Upper lobe of left lung (tissue), 6 donors: ENCODE data around the gene TRO. TPM values are rescaled to one million over a fixed set of nuclear protein-coding genes. Genes with fewer than 3 reads are reported as not detected.

Experiments used
- ATAC-seq, 2 donors: fragments of 200-7000 bp; cut with Tn5 transposase; one replicate each; pipeline ENCODE4 v1.9.1; 2022; ENCODE audit warnings: mild to moderate bottlenecking in 2 of 2, moderate library complexity in 2 of 2; ENCODE audit not compliant: low FRiP score in 2 of 2
- DNase-seq, 2 donors: peaks; one replicate each; pipeline ENCODE4 v3.0.0-alpha.2; 2019 to 2020
- H3K27ac ChIP-seq, 4 donors: fragments of 200-600 bp; sonication (generic); one replicate each; pipeline ENCODE4 v1.5.1; 2016 to 2019
- H3K27me3 ChIP-seq, 4 donors: fragments of 200-600 bp; sonication (generic); one replicate each; pipeline ENCODE4 v1.5.1; 2017 to 2019
- H3K36me3 ChIP-seq, 4 donors: fragments of 200-600 bp; sonication (generic); one replicate each; pipeline ENCODE4 v1.5.1; 2016 to 2019
- H3K4me1 ChIP-seq, 4 donors: fragments of 200-600 bp; sonication (generic); one replicate each; pipeline ENCODE4 v1.5.1; 2018 to 2019
- H3K4me3 ChIP-seq, 4 donors: fragments of 200-600 bp; sonication (generic); one replicate each; pipeline ENCODE4 v1.5.1; 2017 to 2019; ENCODE audit warnings: mild to moderate bottlenecking in 2 of 4, moderate library complexity in 1 of 4
- H3K9me3 ChIP-seq, 4 donors: fragments of 200-600 bp; sonication (generic); one replicate each; pipeline ENCODE4 v1.5.1; 2018 to 2019
- CTCF ChIP-seq, 6 experiments: fragments of 450-650 bp in 4 of 6; fragments of 200-600 bp in 2 of 6; sonication (generic) in 2 of 6; IDR thresholded peaks; one replicate each; pipeline ENCODE4 v1.5.1; 2016 to 2019; ENCODE audit warnings: antibody characterized with exemption in 6 of 6
- EP300 ChIP-seq, 4 donors: sonication (generic); formaldehyde crosslinking; IDR thresholded peaks; one replicate each; pipeline ENCODE4 v1.5.1; 2017; ENCODE audit warnings: antibody characterized with exemption in 4 of 4, control low read depth in 2 of 4
- POLR2A ChIP-seq, 4 donors: fragments of 450-650 bp; IDR thresholded peaks; one replicate each; pipeline ENCODE4 v1.5.1; 2016 to 2017; ENCODE audit warnings: antibody characterized with exemption in 4 of 4, mild to moderate bottlenecking in 2 of 4
- POLR2AphosphoS5 ChIP-seq, 2 donors: sonication (generic); formaldehyde crosslinking; IDR thresholded peaks; one replicate each; pipeline ENCODE4 v1.5.1; 2017; ENCODE audit warnings: antibody characterized with exemption in 2 of 2
- WGBS, 2 donors: methylation state at CpG; one replicate each; pipeline ENCODE4 v1.1.5; 2017 to 2018; 5-methylcytosine and 5-hydroxymethylcytosine counted together
- small RNA-seq, 4 donors: library from RNA; depleted of rRNA; stranded (forward); fragments of <200 nt; gene quantifications; one replicate each; pipeline ENCODE3, GENCODE V24; 2016
- total RNA-seq, 6 donors: library from RNA; depleted of rRNA in 4 of 6; stranded (reverse); fragments of >200 nt in 4 of 6; gene quantifications; one replicate each; pipeline versions ENCODE4 v1.1.0 to v1.2.1, GENCODE V29; 2016 to 2021
- donor health status: DM: no; HTN: no; CAD: no; lungs with moderate emphysema.
- donor health status: DM: no; HTN: yes; CAD: no; lungs with severe emphysema.

The TRO gene
- total RNA-seq, 6 donors from 2014 or later: 2.0 to 9.4 (median 4.8) TPM

- Histone ChIP-seq H3K36me3 (no peaks in the 10 kb centered on the region), H3K9me3 (no peaks in the 10 kb centered on the region), H3K27ac (no peak overlapping the region), H3K4me1 (no peaks in the 10 kb centered on the region), H3K4me3 (no peak overlapping the region), H3K27me3 (no peaks in the 10 kb centered on the region)
- WGBS, 2 donors: 64 to 76% methylated on average over 6 of the region's 6 CpGs
- TF ChIP-seq POLR2A (IDR thresholded peaks at IDR 0.05) (no peak), POLR2AphosphoS5 (IDR thresholded peaks at IDR 0.05) (no peak), CTCF (IDR thresholded peaks at IDR 0.05) (no peak), EP300 (IDR thresholded peaks at IDR 0.05) (no peak)
- no peak for ATAC-seq
- no peak for DNase-seq
Observed at GRCh38 chrX:54980334-54980733, 59.7 kb downstream of the TRO start.

Small RNAs within 50 kb of the gene (small RNA-seq; reads per million reads assigned to genes)
- gene RF00614: 0 reads per million in 4 donors

Other genes with a start within 250 kb of the TRO start
- gene ITIH6, start 122.6 kb upstream of the TRO start, total RNA-seq: not detected
- gene MAGED2, start 113.1 kb upstream of the TRO start, total RNA-seq: 100 to 1,000 TPM in 5 of 6 donors, 10 to 100 TPM in 1; 85.6 to 120 (median 110) TPM
- gene PFKFB1, start 73.4 kb downstream of the TRO start, total RNA-seq: under 1 TPM in 2 of 6 donors, not detected in 4; 0.31 to 0.33 TPM
- gene APEX2, start 79.5 kb downstream of the TRO start, total RNA-seq: 10 to 100 TPM in 4 of 6 donors, 1 to 10 TPM in 2; 9.4 to 17.3 (median 12.9) TPM
- gene ALAS2, start 110.2 kb downstream of the TRO start, total RNA-seq: 1 to 10 TPM in 4 of 6 donors, under 1 TPM in 1, not detected in 1; 0.23 to 4.1 (median 2.6) TPM
- gene PAGE2B, start 154.2 kb downstream of the TRO start, total RNA-seq: not detected
- gene PAGE2, start 168.2 kb downstream of the TRO start, total RNA-seq: not detected